H1 (cell line): ENCODE results near the gene IFT20. TPM values are rescaled to one million over a fixed set of nuclear protein-coding genes. Genes with fewer than 3 reads are reported as not detected.

Source experiments
- CTCF ChIA-PET: fragments of 300-600 bp; sonication (Branson Sonifier 250); formaldehyde crosslinking; loops from one replicate; lab custom pipeline; 2021; ENCODE audit not compliant: partially characterized antibody; lab: Charles Lee
- POLR2A ChIA-PET: fragments of 300-600 bp; sonication (Branson Sonifier 250); formaldehyde crosslinking; loops from one replicate; lab custom pipeline; 2021; ENCODE audit warnings: inconsistent platforms; ENCODE audit not compliant: partially characterized antibody; lab: Charles Lee
- DNase-seq, 2 experiments: peaks; one replicate each; pipeline versions ENCODE4 v3.0.0 to v3.0.0-alpha.2; 2010 to 2022; ENCODE audit warnings: low spot score in 2 of 2, low read depth in 1 of 2, mixed read lengths in 1 of 2
- FAIRE-seq: peaks from 2 replicates; lab custom pipeline; 2011; peaks lifted over from hg19 to GRCh38; lab: Jason Lieb, UNC
- H2AFZ ChIP-seq: 2 replicates; pipeline ENCODE4 v1.8.1; 2012; ENCODE audit warnings: low read length, inconsistent platforms
- H2AK5ac ChIP-seq: 2 replicates; pipeline ENCODE4 v1.6.1; 2013; ENCODE audit warnings: low read depth, low read length
- H2BK120ac ChIP-seq: replicated peaks from 2 replicates; pipeline ENCODE3; 2013; ENCODE audit warnings: low read depth, low read length, inconsistent platforms
- H2BK12ac ChIP-seq: 2 replicates; pipeline ENCODE4 v1.6.1; 2013; ENCODE audit warnings: low read depth, low read length
- H2BK15ac ChIP-seq: 2 replicates; pipeline ENCODE4 v1.6.1; 2013; ENCODE audit warnings: low read length
- H2BK20ac ChIP-seq: 2 replicates; pipeline ENCODE4 v1.6.1; 2013; ENCODE audit warnings: low read length
- H2BK5ac ChIP-seq: 2 replicates; pipeline ENCODE4 v1.6.1; 2013; ENCODE audit warnings: low read depth, low read length
- H3K14ac ChIP-seq: 2 replicates; pipeline ENCODE4 v1.6.1; 2013; ENCODE audit warnings: inconsistent platforms; ENCODE audit not compliant: insufficient read length
- H3K18ac ChIP-seq: 2 replicates; pipeline ENCODE4 v1.6.1; 2013; ENCODE audit warnings: low read length; ENCODE audit errors: extremely low read depth
- H3K23ac ChIP-seq: 2 replicates; pipeline ENCODE4 v1.6.1; 2013; ENCODE audit warnings: inconsistent platforms; ENCODE audit not compliant: insufficient read length
- H3K23me2 ChIP-seq: 2 replicates; pipeline ENCODE4 v1.6.1; 2013; ENCODE audit warnings: low read depth, low read length
- H3K27ac ChIP-seq: 2 replicates; pipeline ENCODE4 v1.6.1; 2011; ENCODE audit warnings: low read depth, low read length, inconsistent platforms
- H3K27me3 ChIP-seq, 4 experiments: replicated peaks in 1 of 4; 1 replicate in 1 of 4; 2 replicates in 3 of 4; pipeline versions ENCODE4 v1.6.1 to v1.8.1; 2011 to 2013; ENCODE audit warnings: low read length in 3 of 4, mild to moderate bottlenecking in 3 of 4, inconsistent platforms in 2 of 4, mixed read lengths in 2 of 4, moderate library complexity in 1 of 4; ENCODE audit not compliant: control insufficient read depth in 3 of 4, insufficient read depth in 3 of 4; ENCODE audit errors: extremely low read depth in 1 of 4
- H3K36me3 ChIP-seq, 4 experiments: 2 replicates each; pipeline versions ENCODE4 v1.6.1 to v1.8.1; 2011 to 2013; ENCODE audit warnings: mild to moderate bottlenecking in 4 of 4, low read length in 3 of 4, moderate library complexity in 2 of 4, control low read depth in 1 of 4, inconsistent platforms in 1 of 4; ENCODE audit not compliant: insufficient read depth in 4 of 4, control insufficient read depth in 2 of 4
- H3K4ac ChIP-seq: replicated peaks from 2 replicates; pipeline ENCODE3; 2013; ENCODE audit warnings: low read length, low read depth, mixed read lengths, inconsistent platforms; ENCODE audit not compliant: insufficient read length
- H3K4me1 ChIP-seq, 4 experiments: replicated peaks in 1 of 4; 1 replicate in 1 of 4; 2 replicates in 3 of 4; pipeline versions ENCODE4 v1.6.1 to v1.8.1; 2011 to 2013; ENCODE audit warnings: low read length in 3 of 4, inconsistent platforms in 2 of 4, mixed read lengths in 1 of 4; ENCODE audit not compliant: insufficient read depth in 4 of 4, control insufficient read depth in 3 of 4
- H3K4me2 ChIP-seq, 2 experiments: 2 replicates each; pipeline versions ENCODE4 v1.6.1 to v1.8.1; 2011 to 2013; ENCODE audit warnings: low read depth in 2 of 2, low read length in 2 of 2, control low read depth in 1 of 2, inconsistent platforms in 1 of 2, mild to moderate bottlenecking in 1 of 2; ENCODE audit not compliant: insufficient read depth in 1 of 2
- H3K4me3 ChIP-seq, 4 experiments: fragments of 200-600, 300-600 bp in 1 of 4; sonication (generic), shearing (Covaris generic), sonication (Bioruptor Twin) in 1 of 4; 2 replicates each; pipeline versions ENCODE4 v1.5.1 to v1.8.1; 2011 to 2016; ENCODE audit warnings: low read length in 4 of 4, low read depth in 3 of 4, control low read depth in 2 of 4, inconsistent platforms in 2 of 4, mild to moderate bottlenecking in 2 of 4, mixed read lengths in 1 of 4, moderate library complexity in 1 of 4; ENCODE audit not compliant: insufficient read depth in 2 of 4; ENCODE audit errors: extremely low read depth in 1 of 4
- H3K56ac ChIP-seq: replicated peaks from 2 replicates; pipeline ENCODE3; 2013; ENCODE audit warnings: low read depth, mild to moderate bottlenecking, mixed read lengths, low read length, inconsistent platforms; ENCODE audit not compliant: insufficient read length
- H3K79me1 ChIP-seq: 2 replicates; pipeline ENCODE4 v1.6.1; 2013; ENCODE audit warnings: low read depth, low read length, control low read depth
- H3K79me2 ChIP-seq, 2 experiments: 2 replicates each; pipeline versions ENCODE4 v1.6.1 to v1.8.1; 2012 to 2013; ENCODE audit warnings: low read length in 2 of 2, mild to moderate bottlenecking in 2 of 2, inconsistent platforms in 1 of 2; ENCODE audit not compliant: insufficient read depth in 2 of 2, control insufficient read depth in 1 of 2
- H3K9ac ChIP-seq, 4 experiments: replicated peaks in 1 of 4; 1 replicate in 1 of 4; 2 replicates in 3 of 4; pipeline versions ENCODE4 v1.6.1 to v1.8.1; 2011 to 2013; ENCODE audit warnings: low read depth in 3 of 4, low read length in 3 of 4, control low read depth in 2 of 4, mild to moderate bottlenecking in 2 of 4, moderate library complexity in 2 of 4, inconsistent platforms in 1 of 4; ENCODE audit errors: extremely low read depth in 1 of 4
- H3K9me3 ChIP-seq, 2 experiments: 2 replicates each; pipeline versions ENCODE4 v1.6.1 to v1.8.1; 2012 to 2013; ENCODE audit warnings: mild to moderate bottlenecking in 2 of 2, moderate library complexity in 2 of 2, control low read depth in 1 of 2, inconsistent platforms in 1 of 2, low read depth in 1 of 2, low read length in 1 of 2, mixed read lengths in 1 of 2; ENCODE audit not compliant: insufficient read depth in 2 of 2
- H4K20me1 ChIP-seq, 2 experiments: replicated peaks in 1 of 2; 2 replicates each; pipeline versions ENCODE3 to v1.8.1; 2011 to 2013; ENCODE audit warnings: inconsistent platforms in 2 of 2, low read length in 2 of 2, mild to moderate bottlenecking in 1 of 2; ENCODE audit not compliant: insufficient read depth in 2 of 2, control insufficient read depth in 1 of 2
- H4K5ac ChIP-seq: 2 replicates; pipeline ENCODE4 v1.6.1; 2013; ENCODE audit warnings: low read length, low read depth, mixed read lengths, inconsistent platforms; ENCODE audit not compliant: insufficient read length
- H4K8ac ChIP-seq: 2 replicates; pipeline ENCODE4 v1.8.0; 2013; ENCODE audit warnings: mild to moderate bottlenecking, moderate library complexity, low read length, inconsistent platforms; ENCODE audit not compliant: insufficient read depth; ENCODE audit errors: extremely low read depth
- H4K91ac ChIP-seq: replicated peaks from 2 replicates; pipeline ENCODE3; 2013; ENCODE audit warnings: low read length, mixed read lengths, inconsistent platforms; ENCODE audit not compliant: insufficient read length
- BRCA1 ChIP-seq: IDR thresholded peaks from 2 replicates; pipeline ENCODE4 v1.6.1; 2012; ENCODE audit warnings: low read depth, low read length, improper control_type of control experiment
- CEBPB ChIP-seq: IDR thresholded peaks from 2 replicates; pipeline ENCODE4 v1.6.1; 2012; ENCODE audit warnings: low read depth, low read length
- CTBP2 ChIP-seq: IDR thresholded peaks from 2 replicates; pipeline ENCODE4 v1.7.0; 2011; ENCODE audit warnings: borderline replicate concordance, mild to moderate bottlenecking, moderate library complexity, mixed read lengths, low read length; ENCODE audit not compliant: insufficient read depth, insufficient read length
- EZH2 ChIP-seq: fragments of 200-600 bp; sonication (generic); IDR thresholded peaks from 2 replicates; pipeline ENCODE4 v1.7.1; 2012; ENCODE audit warnings: low read depth, mild to moderate bottlenecking, moderate library complexity, low read length, inconsistent platforms; ENCODE audit not compliant: severe bottlenecking
- RBBP5 ChIP-seq: IDR thresholded peaks from 2 replicates; pipeline ENCODE4 v1.7.1; 2012; ENCODE audit warnings: low read depth, mild to moderate bottlenecking, inconsistent platforms, low read length, moderate library complexity, borderline replicate concordance
- RXRA ChIP-seq: IDR thresholded peaks from 2 replicates; pipeline ENCODE4 v1.6.1; 2011; ENCODE audit warnings: low read depth, mild to moderate bottlenecking, low read length, moderate library complexity; ENCODE audit not compliant: insufficient read depth
- SUZ12 ChIP-seq: fragments of 200-600 bp; sonication (generic); IDR thresholded peaks from 2 replicates; pipeline ENCODE4 v1.6.1; 2012; ENCODE audit warnings: mild to moderate bottlenecking, inconsistent platforms, low read length, moderate library complexity, mixed read lengths
- TAF1 ChIP-seq: IDR thresholded peaks from 2 replicates; pipeline ENCODE4 v1.6.1; 2011; ENCODE audit warnings: mild to moderate bottlenecking, low read depth, low read length
- TCF12 ChIP-seq: IDR thresholded peaks from 2 replicates; pipeline ENCODE4 v1.6.1; 2011; ENCODE audit warnings: low read depth, mild to moderate bottlenecking, low read length
- WGBS, 2 experiments: shearing (Covaris generic) in 1 of 2; methylation state at CpG; one replicate each; pipeline versions ENCODE4 v1.1.6 to v1.1.7; 2013 to 2015; ENCODE audit warnings: low lambda C conversion rate in 2 of 2, mixed read lengths in 2 of 2, inconsistent platforms in 1 of 2, low coverage in 1 of 2, missing lambda C conversion rate in 1 of 2; ENCODE audit not compliant: insufficient replicate concordance in 2 of 2, insufficient coverage in 1 of 2, insufficient read length in 1 of 2; ENCODE audit errors: extremely low coverage in 1 of 2, missing lambda C conversion rate in 1 of 2; 5-methylcytosine and 5-hydroxymethylcytosine counted together
- polyA plus RNA-seq, 7 experiments: library from polyadenylated mRNA; depleted of rRNA in 3 of 7; stranded (reverse) in 5 of 7; unstranded in 2 of 7; fragments of >200 nt in 5 of 7; fragments of 200-250 nt in 2 of 7; gene quantifications; 1 replicate in 5 of 7; 2 replicates in 1 of 7; 4 replicates in 1 of 7; pipeline versions ENCODE4 v1.2.1 to v1.2.3, GENCODE V29; 2011 to 2013; ENCODE audit warnings: missing spikeins in 2 of 7, mixed read lengths in 2 of 7
- total RNA-seq: library from RNA; stranded (reverse); fragmentation: NEBNext Ultra II Directional; extraction: Animal tissue kit (Norgen Biotek cat#: 25700); gene quantifications from 2 replicates; pipeline ENCODE4 v1.2.1, GENCODE V29; 2021
- TF ChIP-seq, protein P1 (sequence below): IDR thresholded peaks from 2 replicates; pipeline ENCODE4 v1.6.1; 2012; ENCODE audit warnings: inconsistent platforms

Gene IFT20
- total and polyA plus RNA-seq, 2 of the 8 experiments (the other 6 are each of a cell fraction or from before 2014, with no cell fraction given): 9.0 to 21.0 TPM

DNA sequence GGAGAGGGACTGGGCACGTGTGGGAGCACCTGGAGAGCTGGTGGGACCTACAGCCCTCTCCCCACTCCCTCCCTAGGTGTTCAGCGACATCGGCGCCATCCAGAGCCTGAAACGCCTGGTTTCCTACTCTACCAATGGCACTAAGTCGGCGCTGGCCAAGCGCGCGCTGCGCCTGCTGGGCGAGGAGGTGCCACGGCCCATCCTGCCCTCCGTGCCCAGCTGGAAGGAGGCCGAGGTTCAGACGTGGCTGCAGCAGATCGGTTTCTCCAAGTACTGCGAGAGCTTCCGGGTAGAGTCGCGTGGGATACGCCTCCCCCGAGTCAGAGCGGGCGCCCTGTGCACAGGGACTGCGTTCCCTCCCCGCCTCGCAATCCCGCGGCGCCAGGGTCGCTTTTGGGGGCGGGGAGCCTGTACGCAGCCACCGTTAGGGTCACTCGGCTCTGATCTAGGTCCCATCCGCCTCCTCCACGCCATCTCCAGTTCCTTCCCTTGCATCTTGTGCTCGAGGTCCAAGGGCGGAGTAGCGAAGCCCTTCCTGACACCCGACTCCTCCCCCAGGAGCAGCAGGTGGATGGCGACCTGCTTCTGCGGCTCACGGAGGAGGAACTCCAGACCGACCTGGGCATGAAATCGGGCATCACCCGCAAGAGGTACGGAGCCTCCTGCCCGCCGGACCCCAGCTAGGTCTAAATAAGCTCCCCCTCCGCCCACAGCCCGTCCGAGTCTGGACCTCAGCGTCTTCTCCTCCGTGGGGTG, 49.2 kb upstream of the IFT20 start:
- DNase-seq: peak in 1 of 2 experiments; percentile 77
- POLR2A ChIA-PET: interaction anchor here (1.0 to 12.7 kb wide), 4 partner anchors 12 to 27 kb away, joined by 3 to 135 read pairs (median 6); partner anchors contain the start of genes POLDIP2, SARM1 and SLC46A1
- TF ChIP-seq CEBPB: no peak
- peak; percentile 83; the same call in 1 of the 2 replicates for TF ChIP-seq SUZ12
- no peak for TF ChIP-seq RXRA
- TF ChIP-seq RBBP5: peak; percentile 85; the same call in 1 of the 2 replicates
- TF ChIP-seq CTBP2: no peak
- no peak for TF ChIP-seq TCF12
- TF ChIP-seq TAF1: 0 out of 2 replicates have a peak, but pooled peaks have one; percentile 5
- TF ChIP-seq BRCA1: no peak
- TF ChIP-seq, protein P1, sequence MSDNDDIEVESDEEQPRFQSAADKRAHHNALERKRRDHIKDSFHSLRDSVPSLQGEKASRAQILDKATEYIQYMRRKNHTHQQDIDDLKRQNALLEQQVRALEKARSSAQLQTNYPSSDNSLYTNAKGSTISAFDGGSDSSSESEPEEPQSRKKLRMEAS: peak; percentile 15; the same call in 1 of the 2 replicates
- peak; percentile 81 for TF ChIP-seq EZH2

More for the DNA sequence above, 49.2 kb upstream of the IFT20 start:
- Histone ChIP-seq H3K4me3 (peak overlapping the region; percentile 32 to 77 (median 62)), H3K36me3 (0 out of 8 replicates have a peak, but pooled peaks cover 0 to 3% (median 0%) of the 10 kb centered on the region in 4 experiments), H2BK5ac (no peak overlapping the region; the same call in 1 of the 2 replicates), H4K5ac (no peak overlapping the region), H3K27me3 (peaks cover 38 to 67% (median 57%) of the 10 kb centered on the region in 4 experiments), H2BK120ac (no peak overlapping the region), H3K79me1 (no peaks in the 10 kb centered on the region), H3K4me2 (peak overlapping the region; percentile 89 to 95), H4K8ac (peak overlapping the region; percentile 71), H3K18ac (peak overlapping the region; percentile 38; the same call in 1 of the 2 replicates), H2AK5ac (no peak overlapping the region), H3K4ac (no peak overlapping the region), H3K14ac (no peak overlapping the region), H3K23me2 (peaks cover 14% of the 10 kb centered on the region), H2BK20ac (0 out of 2 replicates have a peak overlapping the region, but pooled peaks have one; percentile 48), H3K9ac (peak overlapping the region in 2 of 4 experiments; percentile 14 to 25; a peak in 1 of 7 replicates), H2AFZ (peak overlapping the region; percentile 65; the same call in 1 of the 2 replicates), H2BK15ac (peak overlapping the region; percentile 8; the same call in 1 of the 2 replicates), H4K91ac (peak overlapping the region; percentile 77), H3K9me3 (no peaks in the 10 kb centered on the region), H3K79me2 (no peaks in the 10 kb centered on the region), H3K4me1 (peaks cover 0 to 13% (median 6%) of the 10 kb centered on the region in 4 experiments; a peak in 4 of 7 replicates), H2BK12ac (peak overlapping the region; percentile 2; the same call in 1 of the 2 replicates), H3K23ac (no peak overlapping the region), H3K27ac (no peak overlapping the region), H3K56ac (no peak overlapping the region), H4K20me1 (peaks cover 2 to 7% of the 10 kb centered on the region in 2 experiments)
- no peak for FAIRE-seq
- CTCF ChIA-PET: interaction anchor here (1.0 to 14.7 kb wide), 8 partner anchors 11 to 135 kb away, joined by 3 to 142 read pairs (median 4); no protein-coding TSS in a partner anchor
- 4% methylated on average over 47 of the region's 56 CpGs; no CpG with 5 or more reads in 1 of the 2 experiments for WGBS, 2 experiments
